ENCODE measurements around the gene RCN2.

The RCN2 gene

GRCh38 chr15:76996076-76996525 is 64.6 kb downstream of the RCN2 start:
- no peak for DNase-seq

DNA sequence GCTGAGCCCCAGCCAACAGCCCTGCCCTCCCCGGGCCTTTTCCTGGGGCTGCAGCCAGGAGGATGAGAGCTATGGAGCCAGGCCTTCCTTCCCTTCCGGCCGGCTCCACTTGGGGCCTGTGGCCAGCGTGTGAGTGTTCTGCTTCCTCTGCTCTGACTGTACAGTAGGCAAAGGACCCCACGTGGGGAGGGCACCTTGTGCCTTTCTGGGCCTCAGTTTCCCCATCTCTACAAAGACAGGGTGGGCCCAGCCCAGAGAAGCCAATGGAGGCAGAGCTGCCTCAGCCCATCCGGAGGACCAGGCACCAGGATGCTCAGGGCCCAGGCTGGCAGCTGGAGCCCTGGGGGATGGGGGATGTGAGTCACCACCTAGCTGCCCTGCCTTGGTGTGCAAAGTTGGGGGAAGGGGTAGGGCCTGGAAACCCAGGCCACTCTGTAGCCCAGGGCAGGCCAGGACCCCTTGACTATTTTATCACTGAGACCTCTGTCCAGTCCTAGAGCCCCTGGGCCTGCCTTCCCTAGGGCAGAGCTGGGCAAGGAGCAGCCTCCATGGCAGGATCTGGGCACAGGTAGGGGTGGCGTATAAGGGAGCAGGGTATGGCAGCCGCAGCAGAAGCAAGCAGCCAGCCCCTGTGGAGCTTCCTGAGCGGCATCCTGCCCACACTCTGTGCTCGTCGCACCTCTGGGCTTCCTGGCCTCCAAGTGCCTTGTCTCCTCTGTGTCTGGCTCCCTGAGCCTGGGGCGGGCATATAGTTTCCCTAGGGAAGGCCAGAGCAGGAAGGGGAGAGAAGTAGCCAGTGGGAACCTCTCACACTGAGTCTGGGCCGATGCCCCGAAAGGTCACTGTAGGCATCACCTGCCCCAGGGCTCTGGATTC is 65.2 kb downstream of the RCN2 start:
- DNase-seq: peak; percentile 56

DNA sequence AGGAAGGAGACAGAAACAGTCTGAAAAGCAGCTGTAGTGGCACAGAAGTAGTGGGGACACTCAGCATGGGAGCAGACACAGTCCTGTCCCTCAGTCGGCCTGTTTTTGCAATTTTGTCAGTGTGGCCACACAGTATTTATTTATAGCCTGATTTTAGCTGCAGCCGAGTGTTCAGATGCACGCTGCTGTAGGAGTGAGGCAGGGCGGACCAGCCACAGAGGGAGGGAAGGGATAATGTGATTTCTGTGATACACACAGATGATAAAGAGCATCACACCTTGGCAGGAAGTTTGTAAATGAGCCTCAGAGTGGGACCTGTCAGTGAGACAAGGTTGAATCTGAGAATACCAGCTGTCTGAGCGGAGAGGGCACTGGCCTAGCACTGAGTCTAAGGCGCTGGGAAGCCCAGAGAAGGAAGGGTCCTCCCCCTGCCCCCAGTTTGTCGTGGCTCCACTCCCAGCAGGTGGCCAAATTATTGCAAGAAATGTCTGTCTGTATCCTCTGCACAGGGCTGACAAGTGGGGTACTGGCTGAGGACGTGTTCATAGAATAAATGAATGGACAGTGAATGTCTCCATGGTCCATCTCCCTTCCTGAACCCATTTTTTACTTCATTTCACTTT is 67.2 kb downstream of the RCN2 start:
- peak; percentile 37 for DNase-seq

- DNase-seq: no peak
These were observed 68.4 kb downstream of the RCN2 start for GRCh38 chr15:76999996-77000395.

DNA sequence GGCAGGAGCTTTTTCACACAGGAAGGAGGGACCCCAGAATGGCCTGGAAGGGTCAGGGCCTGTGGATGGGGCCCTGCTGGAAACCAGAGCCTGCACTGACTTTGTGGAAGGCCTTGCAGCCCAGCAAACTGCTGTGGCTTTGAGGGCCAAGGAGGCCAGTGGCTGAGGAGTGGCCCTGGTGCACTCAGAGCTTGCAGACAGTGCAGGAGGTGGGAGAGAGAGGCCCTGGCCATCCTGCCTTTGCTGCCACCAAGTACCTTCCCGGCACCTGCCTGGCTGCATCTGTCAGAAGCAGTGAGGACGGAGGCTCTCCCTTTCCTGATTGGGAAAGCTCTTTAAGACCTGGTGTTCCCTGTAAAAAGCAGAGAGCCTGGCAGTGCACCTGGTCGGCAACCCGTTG is 69.8 kb downstream of the RCN2 start:
- DNase-seq: no peak

DNA sequence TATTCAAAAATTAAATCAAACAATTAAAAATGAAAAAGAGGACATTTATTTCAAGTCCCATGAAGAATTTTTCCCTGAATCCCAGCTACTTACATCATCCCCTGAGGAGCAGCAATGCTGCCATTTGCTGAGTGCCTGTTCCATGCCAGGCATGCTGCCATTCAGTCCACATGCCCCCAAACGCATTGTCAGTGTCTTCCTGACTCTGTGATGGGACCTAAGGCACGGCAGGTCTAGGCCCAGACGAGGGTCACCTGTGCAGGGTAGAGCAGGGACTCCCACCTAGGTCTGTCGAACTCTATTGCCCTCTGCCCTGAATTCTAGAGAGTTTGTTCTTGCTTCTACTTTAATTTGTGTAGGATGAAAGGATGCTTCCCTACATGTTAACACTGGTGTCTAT is 70.4 kb downstream of the RCN2 start:
- DNase-seq: no peak

DNA sequence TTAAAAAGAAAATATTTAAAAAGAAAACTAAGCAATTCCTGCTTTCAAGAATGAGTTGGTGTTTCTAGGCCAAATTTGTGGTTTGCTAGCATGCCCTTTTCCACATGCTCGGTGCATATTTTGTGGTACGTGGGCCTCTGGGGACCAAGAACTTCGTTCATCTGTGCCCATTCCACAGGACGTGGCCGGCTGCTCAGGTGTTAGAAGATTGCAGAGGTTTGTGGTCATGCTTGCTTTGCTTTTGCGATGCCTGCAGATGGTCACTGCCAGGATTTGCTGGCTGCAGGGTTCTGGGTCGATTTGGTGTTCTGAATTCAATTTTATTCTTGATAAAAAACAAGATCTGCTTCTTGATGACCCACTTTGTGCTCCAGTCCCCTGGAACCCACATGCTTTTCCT is 70.9 kb downstream of the RCN2 start:
- DNase-seq: no peak

DNA sequence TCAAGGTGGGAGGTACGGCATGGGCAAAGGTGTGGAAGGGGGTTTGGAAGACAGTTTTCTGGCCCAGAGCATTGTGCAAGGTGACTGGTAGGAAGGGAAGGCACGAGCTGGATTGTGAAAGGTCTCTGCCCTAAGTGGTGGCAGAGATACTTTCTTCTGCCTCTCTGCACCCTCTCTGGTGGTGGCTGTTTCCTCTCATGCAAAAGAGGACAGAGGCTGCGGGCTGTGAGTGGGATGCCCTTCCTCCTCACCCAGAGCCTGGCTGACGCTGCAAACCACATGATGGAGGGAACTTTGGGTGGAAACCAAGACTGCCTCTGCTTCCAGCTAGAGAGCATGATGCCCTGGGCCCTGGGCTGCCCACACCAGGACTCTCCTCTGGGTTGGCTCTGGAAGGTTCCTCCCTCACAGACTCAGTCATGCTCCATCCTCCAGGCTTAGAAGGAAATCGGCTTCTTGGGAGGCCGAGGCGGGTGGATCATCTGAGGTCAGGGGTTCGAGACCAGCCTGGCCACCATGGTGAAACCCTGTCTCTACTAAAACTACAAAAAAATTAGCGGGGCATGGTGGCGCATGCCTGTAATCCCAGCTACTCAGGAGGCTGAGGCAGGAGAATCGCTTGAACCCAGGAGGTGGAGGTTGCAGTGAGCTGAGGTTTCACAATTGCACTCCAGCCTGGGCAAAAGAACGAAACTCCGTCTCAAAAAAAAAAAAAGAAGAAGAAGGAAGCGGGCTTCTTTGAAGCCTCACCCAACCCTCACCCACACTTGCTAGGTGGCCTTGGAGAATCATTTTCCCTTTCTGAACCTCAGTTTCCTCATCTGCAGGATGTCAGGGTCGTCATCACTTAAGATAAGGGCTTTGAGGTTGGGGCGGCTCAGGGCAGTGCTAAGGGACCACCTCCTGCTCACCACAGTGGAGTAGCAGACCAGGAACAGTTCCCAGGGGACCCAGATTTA is 71.7 kb downstream of the RCN2 start:
- DNase-seq: peak; percentile 76
